Activated naive CD4-positive, alpha-beta T cell treated with anti-CD3 and anti-CD28 coated beads for 36 hours (primary cell): Measurements from ENCODE around the gene C1QTNF7. TPM values are rescaled to one million over a fixed set of nuclear protein-coding genes. Genes with fewer than 3 reads are reported as not detected.

Experiments used
- CTCF ChIA-PET: fragments of 350-600 bp; sonication (Branson Sonifier 250); formaldehyde crosslinking; loops from one replicate; lab custom pipeline; 2021; ENCODE audit warnings: antibody characterized with exemption; lab: Charles Lee
- DNase-seq: peaks from one replicate; pipeline ENCODE4 v3.0.0-alpha.2; 2020
- H3K27ac Mint-ChIP-seq: one replicate; pipeline ENCODE4 v1.8.0; 2021; ENCODE audit warnings: mild to moderate bottlenecking, mixed read lengths
- H3K27me3 Mint-ChIP-seq: one replicate; pipeline ENCODE4 v1.8.0; 2021; ENCODE audit warnings: low read depth, mixed read lengths
- H3K36me3 Mint-ChIP-seq: one replicate; pipeline ENCODE4 v1.8.0; 2021; ENCODE audit warnings: low read depth, mixed read lengths
- H3K4me1 Mint-ChIP-seq: one replicate; pipeline ENCODE4 v1.8.0; 2021; ENCODE audit warnings: low read depth, mixed read lengths
- H3K4me3 Mint-ChIP-seq: one replicate; pipeline ENCODE4 v1.8.0; 2021; ENCODE audit warnings: mild to moderate bottlenecking, moderate library complexity, mixed read lengths
- H3K9me3 Mint-ChIP-seq: one replicate; pipeline ENCODE4 v1.8.0; 2021; ENCODE audit warnings: mixed read lengths
- intact Hi-C: fragments of 100-400 bp; cut with micrococcal nuclease; formaldehyde crosslinking; loops from one replicate; pipeline ENCODE4 v1.15.1; 2023
- total RNA-seq, 2 experiments: library from RNA; stranded (reverse); gene quantifications; one replicate each; pipeline ENCODE4 v1.2.3, GENCODE V29; 2021

The C1QTNF7 gene
- total RNA-seq, 2 experiments from 2014 or later: not detected

DNA sequence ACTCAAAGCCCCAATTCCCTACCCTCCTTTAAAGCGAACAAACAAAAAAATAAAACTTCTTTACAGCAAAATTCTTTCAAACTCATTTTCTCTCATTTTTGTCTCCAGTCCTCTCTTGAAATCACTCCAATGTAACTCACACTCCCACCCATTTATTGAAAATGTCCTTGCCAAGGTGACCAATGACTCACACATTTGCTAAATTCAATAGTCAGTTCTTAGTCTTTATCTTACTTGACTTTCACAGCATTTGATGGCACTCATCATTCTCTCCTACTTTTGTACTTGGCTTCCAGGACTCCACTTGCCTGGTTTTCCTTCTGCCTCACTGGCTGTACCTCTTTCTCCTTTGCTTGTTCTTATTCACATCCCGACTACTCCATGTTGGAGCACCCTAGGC, 61.7 kb downstream of the C1QTNF7 start:
- intact Hi-C loops: no loop called here
- Mint-ChIP-seq H3K27ac (no peak overlapping the region), H3K9me3 (peaks cover 29% of the 10 kb centered on the region), H3K27me3 (no peaks in the 10 kb centered on the region), H3K36me3 (peaks cover 3% of the 10 kb centered on the region), H3K4me1 (no peaks in the 10 kb centered on the region), H3K4me3 (no peak overlapping the region)
- CTCF ChIA-PET: no interaction called here
- DNase-seq: no peak

DNA sequence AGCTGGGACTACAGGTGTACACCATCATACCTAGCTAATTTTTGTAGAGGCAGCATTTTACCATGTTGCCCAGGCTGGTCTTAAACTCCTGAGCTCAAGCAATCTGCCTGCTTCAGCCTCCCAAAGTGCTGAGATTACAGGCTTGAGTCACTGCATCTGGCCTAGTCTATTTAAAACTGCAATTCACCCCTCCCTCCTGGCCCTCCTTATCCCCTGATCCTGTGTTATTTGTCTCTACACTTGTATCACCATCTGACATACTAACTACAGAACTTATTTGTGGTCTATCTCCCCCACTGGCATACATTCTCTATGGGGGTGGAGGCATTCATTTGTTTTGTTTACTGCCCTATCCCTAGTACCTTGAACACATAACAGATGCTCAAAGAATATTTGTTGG, 65.6 kb downstream of the C1QTNF7 start:
- CTCF ChIA-PET: no interaction called here
- H3K27me3 Mint-ChIP-seq: no peaks in the 10 kb centered on the region
- no peaks in the 10 kb centered on the region for H3K4me1 Mint-ChIP-seq
- H3K36me3 Mint-ChIP-seq: peaks cover 3% of the 10 kb centered on the region
- no peak overlapping the region for H3K27ac Mint-ChIP-seq
- DNase-seq: no peak
- H3K4me3 Mint-ChIP-seq: no peak overlapping the region
- intact Hi-C loops: no loop called here
- peaks cover 15% of the 10 kb centered on the region for H3K9me3 Mint-ChIP-seq

DNA sequence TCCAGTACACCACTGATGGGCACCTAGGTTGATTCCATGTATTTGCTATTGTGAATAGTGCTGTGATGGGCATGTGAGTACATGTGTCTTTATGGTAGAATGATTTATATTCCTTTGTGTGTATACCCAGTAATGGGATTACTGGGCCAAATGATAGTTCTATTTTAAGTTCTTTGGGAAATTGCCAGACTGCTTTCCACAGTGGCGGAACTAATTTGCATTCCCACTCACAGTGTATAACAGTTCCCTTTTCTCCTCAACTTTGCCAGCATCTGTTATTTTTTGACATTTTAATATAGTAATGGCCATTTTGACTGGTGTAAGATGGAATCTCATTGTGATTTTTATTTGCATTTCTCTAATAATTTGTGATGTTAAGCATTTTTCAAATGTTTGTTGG, 67.8 kb downstream of the C1QTNF7 start:
- DNase-seq: no peak
- H3K4me3 Mint-ChIP-seq: no peak overlapping the region
- no peaks in the 10 kb centered on the region for H3K27me3 Mint-ChIP-seq
- CTCF ChIA-PET: no interaction called here
- H3K9me3 Mint-ChIP-seq: peaks cover 2% of the 10 kb centered on the region
- H3K36me3 Mint-ChIP-seq: no peaks in the 10 kb centered on the region
- no peaks in the 10 kb centered on the region for H3K4me1 Mint-ChIP-seq
- intact Hi-C loops: no loop called here
- H3K27ac Mint-ChIP-seq: no peak overlapping the region

Other genes starting within 250 kb of the C1QTNF7 start
- gene CC2D2A, start 41.8 kb downstream of the C1QTNF7 start, total RNA-seq: not detected
- 10 to 100 TPM; 30.8 to 31.0 TPM for gene FBXL5, start 227.3 kb downstream of the C1QTNF7 start, total RNA-seq